GM10266 (cell line): ENCODE measurements around the gene SLC35B1.

Source experiments
- DNase-seq: peaks from one replicate; pipeline ENCODE4 v3.0.0; 2012; ENCODE audit errors: extremely low spot score
- TF ChIP-seq, protein P1 (sequence below): IDR thresholded peaks from 2 replicates; pipeline ENCODE4 v1.5.1; 2012; ENCODE audit warnings: mild to moderate bottlenecking, low read depth; ENCODE audit not compliant: control insufficient read depth, insufficient read depth; ENCODE audit errors: missing control alignments

The SLC35B1 gene, protein sequence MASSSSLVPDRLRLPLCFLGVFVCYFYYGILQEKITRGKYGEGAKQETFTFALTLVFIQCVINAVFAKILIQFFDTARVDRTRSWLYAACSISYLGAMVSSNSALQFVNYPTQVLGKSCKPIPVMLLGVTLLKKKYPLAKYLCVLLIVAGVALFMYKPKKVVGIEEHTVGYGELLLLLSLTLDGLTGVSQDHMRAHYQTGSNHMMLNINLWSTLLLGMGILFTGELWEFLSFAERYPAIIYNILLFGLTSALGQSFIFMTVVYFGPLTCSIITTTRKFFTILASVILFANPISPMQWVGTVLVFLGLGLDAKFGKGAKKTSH

DNA sequence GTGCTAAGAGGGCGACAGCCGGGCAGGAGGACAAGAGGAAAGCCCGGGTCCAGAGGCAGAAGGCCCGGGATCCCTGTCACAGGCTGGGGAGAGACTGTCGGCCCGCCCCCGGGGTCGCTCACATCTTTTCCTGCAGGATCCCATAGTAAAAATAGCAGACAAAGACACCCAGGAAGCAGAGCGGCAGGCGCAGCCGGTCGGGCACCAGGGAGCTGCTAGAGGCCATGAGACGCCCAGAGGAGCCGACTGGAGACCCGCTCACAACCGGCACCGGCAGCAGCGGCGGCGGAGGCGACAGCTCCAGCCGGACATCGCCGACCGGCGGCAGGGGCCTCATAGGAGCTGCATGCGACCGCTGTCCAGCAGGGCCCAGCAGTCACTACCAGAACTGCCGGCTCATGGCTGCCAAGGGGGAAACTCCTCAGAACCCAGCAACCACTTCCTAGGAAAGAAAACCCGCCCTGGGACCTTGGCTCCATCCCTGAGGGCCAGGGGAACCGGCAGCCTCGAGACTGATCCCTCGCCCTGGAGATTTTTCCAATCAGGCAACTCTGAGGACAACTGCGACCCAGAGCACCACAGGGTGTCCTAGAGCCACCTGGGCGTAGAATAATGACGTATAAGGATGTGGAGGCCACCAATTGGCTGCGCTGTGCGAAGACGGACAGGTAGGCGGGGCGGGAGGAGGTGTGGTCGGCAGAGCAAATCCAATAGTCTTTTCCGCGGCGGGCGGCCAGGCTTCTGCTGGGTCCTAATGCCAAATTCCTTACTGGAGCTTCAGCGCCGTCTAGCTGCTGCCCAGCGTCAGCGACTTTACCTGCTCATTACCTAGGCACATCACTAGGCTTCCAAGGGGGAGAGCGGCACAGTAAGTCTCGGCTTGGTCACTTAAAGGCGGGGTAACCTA is at the start of gene SLC35B1:
SLC35B1 (minus strand) TSS at position 357 of the 907 bp plus-strand sequence; CDS start at position 226, 131 bp downstream.
- TF ChIP-seq, protein P1, sequence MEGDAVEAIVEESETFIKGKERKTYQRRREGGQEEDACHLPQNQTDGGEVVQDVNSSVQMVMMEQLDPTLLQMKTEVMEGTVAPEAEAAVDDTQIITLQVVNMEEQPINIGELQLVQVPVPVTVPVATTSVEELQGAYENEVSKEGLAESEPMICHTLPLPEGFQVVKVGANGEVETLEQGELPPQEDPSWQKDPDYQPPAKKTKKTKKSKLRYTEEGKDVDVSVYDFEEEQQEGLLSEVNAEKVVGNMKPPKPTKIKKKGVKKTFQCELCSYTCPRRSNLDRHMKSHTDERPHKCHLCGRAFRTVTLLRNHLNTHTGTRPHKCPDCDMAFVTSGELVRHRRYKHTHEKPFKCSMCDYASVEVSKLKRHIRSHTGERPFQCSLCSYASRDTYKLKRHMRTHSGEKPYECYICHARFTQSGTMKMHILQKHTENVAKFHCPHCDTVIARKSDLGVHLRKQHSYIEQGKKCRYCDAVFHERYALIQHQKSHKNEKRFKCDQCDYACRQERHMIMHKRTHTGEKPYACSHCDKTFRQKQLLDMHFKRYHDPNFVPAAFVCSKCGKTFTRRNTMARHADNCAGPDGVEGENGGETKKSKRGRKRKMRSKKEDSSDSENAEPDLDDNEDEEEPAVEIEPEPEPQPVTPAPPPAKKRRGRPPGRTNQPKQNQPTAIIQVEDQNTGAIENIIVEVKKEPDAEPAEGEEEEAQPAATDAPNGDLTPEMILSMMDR, result peak; percentile 98
- peak; percentile 95 for DNase-seq

DNA sequence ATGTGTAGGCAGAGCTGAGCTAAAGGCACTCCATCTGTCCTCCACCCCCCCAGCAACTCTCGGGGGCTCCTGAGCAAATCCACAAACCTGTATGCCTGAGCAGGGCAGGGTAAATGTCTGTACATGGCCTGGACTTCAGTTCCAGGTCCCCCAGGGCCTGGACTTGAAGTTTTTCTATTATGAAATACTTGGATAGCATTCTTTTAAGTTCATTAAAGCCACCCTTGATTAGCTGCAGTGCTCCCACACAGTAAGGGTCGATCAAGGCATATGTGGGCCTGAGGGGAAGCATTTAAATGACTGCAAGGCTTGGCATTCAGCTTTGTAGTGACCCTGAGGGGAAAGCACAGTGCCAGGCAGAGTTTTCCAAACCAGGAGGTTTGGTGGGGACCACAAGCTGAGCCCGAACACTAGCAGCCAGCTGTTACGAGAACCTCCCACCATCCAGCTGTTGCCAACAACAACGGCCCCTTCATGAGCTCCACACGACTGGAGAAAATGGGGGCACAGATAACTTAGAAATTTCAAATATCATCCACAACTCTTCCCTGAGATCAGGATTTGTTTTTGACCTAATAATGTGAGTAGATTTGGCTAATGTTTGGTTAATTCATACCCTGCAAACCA is 49.5 kb upstream of the SLC35B1 start:
- TF ChIP-seq, protein P1, result no peak
- DNase-seq, result no peak

DNA sequence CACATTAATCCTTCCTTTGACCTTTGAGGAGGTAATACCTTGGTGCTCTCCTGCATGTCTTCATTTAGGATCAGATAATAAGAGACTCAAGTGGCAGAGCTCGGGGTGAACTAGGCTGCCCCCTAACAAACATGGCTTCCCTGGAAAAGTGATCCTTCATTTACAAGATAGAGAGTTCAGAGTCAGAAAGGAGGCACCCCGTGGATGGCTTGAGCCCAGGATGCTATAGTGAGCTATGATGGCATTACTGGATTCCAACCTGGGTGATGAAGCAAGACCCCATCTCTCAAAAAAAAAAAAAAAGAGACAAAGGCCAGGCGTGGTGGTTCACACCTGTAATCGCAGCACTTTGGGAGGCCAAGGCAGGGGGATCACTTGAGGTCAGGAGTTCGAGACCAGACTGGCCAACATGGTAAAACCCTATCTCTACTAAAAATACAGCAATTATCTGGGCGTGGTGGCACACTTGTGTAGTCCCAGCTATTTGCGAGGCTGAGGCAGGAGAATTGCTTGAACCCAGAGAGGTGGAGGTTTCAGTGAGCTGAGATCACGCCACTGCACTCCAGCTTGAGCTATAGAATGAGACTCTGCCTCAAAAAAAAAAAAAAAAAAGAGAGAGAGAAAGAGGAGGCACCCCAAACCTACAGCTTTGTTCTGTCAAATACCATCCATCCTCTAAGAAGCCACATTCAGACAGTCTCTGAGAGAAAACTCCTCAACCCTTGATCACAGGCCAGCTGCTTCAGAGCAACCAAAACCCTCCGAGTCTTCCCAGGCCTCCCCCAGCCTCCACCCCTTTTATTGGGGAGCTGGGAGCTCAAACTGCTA is 48.8 kb upstream of the SLC35B1 start:
- DNase-seq, result no peak
- TF ChIP-seq, protein P1, result no peak

DNA sequence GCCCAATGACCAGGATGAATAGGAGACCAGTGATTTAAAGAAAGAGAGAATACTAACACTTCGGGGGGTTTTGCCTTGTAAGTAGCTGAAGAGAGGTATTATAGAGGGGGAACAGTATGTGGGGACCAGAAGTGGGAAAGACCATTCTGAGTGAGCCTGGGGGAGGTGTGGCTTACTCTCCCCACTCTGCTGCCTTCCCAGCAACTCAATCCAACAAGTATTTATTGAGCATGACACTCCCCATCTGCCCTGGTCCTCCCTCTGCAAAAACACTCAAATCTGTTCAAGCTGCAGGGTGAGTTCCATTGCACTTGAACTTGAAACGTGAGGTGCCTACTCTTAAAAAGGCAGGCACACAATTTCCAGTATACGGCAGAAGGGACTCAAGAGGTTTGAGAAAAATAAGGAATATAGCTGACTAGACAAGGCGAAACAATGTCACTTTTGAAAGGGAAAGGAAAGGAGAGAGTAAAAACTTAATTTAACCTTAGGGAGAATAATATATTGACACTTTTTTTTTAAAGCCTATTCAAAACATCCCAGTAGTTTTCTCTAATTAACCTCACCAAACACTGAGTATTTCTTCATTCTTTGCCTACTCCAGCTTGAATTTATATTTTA is 48.0 kb upstream of the SLC35B1 start:
- TF ChIP-seq, protein P1, result no peak
- no peak for DNase-seq

DNA sequence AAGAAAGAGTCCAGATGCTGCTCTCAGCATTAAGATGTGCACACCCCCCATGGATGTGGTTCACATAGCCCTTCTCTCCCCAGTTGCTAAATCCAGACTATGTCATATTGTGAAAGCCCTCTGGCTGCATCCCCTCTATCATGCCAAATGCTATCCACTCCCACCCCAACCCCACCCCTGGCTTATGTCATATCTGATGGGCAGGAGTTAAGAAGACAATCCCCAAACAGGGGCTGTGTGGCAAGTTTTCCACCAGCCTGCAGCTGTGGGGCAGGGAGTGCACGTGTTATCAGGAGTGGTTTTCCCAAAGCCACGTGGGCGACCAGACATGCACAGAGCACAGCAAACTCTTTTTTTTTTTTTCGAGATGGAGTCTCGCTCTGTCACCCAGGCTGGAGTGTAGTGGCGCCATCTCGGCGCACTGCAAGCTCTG is 46.2 kb upstream of the SLC35B1 start:
- no peak for DNase-seq
- TF ChIP-seq, protein P1, result no peak

DNA sequence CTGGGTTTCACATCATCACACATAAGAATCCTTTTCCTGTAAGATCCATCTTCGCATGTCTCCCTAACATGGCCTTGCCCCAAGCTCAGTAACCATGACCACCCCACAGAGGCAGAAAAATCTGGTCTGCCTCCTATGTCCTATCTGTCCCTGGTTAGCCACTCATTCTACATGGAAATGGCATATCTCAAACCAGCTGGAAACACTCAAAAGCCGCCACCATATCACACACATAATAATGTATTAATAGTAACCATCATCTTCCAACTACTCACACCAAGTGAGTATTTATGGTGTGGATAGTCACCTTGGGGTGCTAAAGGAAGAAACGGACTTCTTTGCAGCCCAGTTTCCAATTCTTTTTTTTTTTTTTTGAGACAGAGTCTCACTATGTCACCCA is 44.7 kb upstream of the SLC35B1 start:
- no peak for DNase-seq
- TF ChIP-seq, protein P1, result no peak
